Memory B cell (primary cell): Measurements from ENCODE around the gene CNRIP1.

Experiments used
- ATAC-seq: fragments of 150-1000 bp; cut with Tn5 transposase; 2 replicates; pipeline ENCODE4 v1.10.0; 2021; ENCODE audit warnings: low read depth, mild to moderate bottlenecking, moderate library complexity
- DNase-seq, 2 donors: peaks; one replicate each; pipeline ENCODE4 v3.0.0; 2022; ENCODE audit warnings: low spot score in 2 of 2
- H3K27ac Mint-ChIP-seq: one replicate; pipeline ENCODE4 v1.8.0; 2022; ENCODE audit warnings: mild to moderate bottlenecking, moderate library complexity, mixed read lengths
- H3K27me3 Mint-ChIP-seq: one replicate; pipeline ENCODE4 v1.8.0; 2022; ENCODE audit warnings: mixed read lengths
- H3K36me3 Mint-ChIP-seq: one replicate; pipeline ENCODE4 v1.8.0; 2022; ENCODE audit warnings: mild to moderate bottlenecking, mixed read lengths
- H3K4me1 Mint-ChIP-seq: one replicate; pipeline ENCODE4 v1.8.0; 2022; ENCODE audit warnings: mixed read lengths
- H3K4me3 Mint-ChIP-seq: one replicate; pipeline ENCODE4 v1.8.0; 2022; ENCODE audit warnings: mild to moderate bottlenecking, moderate library complexity, mixed read lengths
- H3K9me3 Mint-ChIP-seq: one replicate; pipeline ENCODE4 v1.8.0; 2022; ENCODE audit warnings: mixed read lengths

Gene CNRIP1

DNA sequence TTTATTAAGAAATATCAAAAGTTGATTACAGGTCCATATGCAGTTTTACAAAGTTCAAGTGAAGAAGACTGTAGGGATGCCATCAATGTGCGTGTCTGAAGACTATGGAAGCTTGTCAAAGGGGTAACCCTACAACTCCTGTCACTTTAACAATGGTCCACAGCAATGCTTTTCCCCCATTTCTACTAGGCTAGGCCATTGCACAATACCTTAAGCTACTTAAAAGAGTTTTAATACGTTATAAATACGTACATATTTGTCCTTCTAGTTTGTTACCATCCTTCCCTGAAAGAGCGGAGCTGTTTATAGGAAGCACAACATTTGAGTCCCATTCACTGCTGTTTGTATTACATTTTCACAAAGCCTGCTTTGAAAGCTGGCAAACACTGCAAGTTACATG, 26.7 kb downstream of the CNRIP1 start:
- ATAC-seq (no peak), DNase-seq (no peak)
- H3K4me3 Mint-ChIP-seq = no peak overlapping the region
- no peaks in the 10 kb centered on the region for H3K36me3 Mint-ChIP-seq
- H3K4me1 Mint-ChIP-seq = peaks cover 15% of the 10 kb centered on the region
- no peak overlapping the region for H3K27ac Mint-ChIP-seq
- H3K27me3 Mint-ChIP-seq = no peaks in the 10 kb centered on the region
- no peaks in the 10 kb centered on the region for H3K9me3 Mint-ChIP-seq

DNA sequence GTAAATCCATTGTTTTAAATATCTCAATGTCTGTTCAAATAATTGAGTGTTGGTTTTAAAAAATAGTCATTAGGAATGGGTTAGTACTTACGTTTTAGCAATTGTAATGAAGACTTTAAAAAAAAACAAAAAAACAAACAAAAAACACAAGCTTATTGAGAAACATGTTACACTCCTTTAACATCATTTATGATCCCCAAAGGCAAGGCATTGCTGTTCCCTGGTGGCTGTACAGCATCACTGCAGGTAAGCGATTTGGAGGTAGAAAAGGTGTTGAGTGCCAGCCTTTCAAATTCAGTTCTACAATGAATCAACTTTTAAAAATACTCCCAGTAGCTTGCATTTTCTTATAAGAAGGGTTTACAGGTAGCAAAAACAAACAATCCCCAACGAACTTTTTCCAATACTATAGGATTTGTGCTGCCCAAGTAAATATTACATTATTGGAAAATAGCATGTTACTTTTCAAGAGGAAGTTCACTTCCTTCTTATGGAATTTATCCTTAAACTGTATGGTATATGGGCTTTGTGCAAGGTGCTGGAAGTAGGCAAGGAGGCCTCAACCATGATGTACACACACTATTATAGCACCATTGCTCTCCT, 27.5 kb downstream of the CNRIP1 start:
- ATAC-seq (peak; percentile 60), DNase-seq (peak in 1 of 2 donors; percentile 24)
- no peaks in the 10 kb centered on the region for H3K9me3 Mint-ChIP-seq
- no peak overlapping the region for H3K27ac Mint-ChIP-seq
- H3K36me3 Mint-ChIP-seq = no peaks in the 10 kb centered on the region
- H3K4me1 Mint-ChIP-seq = peaks cover 16% of the 10 kb centered on the region
- no peak overlapping the region for H3K4me3 Mint-ChIP-seq
- no peaks in the 10 kb centered on the region for H3K27me3 Mint-ChIP-seq

DNA sequence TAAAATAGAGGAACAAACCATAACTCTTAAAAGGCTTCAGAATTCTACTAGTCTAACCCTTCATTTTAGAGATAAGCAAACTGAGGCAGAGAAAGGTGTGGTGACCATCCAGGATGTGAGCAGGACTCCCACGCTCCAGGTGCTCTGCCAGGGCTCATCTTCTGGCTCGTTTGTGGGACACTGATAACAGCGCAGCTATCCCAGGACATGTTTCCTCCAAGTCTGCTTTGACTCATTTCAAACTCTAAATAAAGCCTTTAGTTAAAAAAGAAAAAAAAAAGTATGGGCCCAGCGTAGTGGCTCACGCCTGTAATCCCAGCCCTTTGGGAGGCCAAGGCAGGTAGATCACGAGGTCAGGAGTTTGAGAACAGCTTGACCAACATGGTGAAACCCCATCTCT, 28.4 kb downstream of the CNRIP1 start:
- H3K4me1 Mint-ChIP-seq = peaks cover 16% of the 10 kb centered on the region
- ATAC-seq (no peak), DNase-seq (no peak)
- H3K36me3 Mint-ChIP-seq = no peaks in the 10 kb centered on the region
- H3K9me3 Mint-ChIP-seq = no peaks in the 10 kb centered on the region
- H3K27ac Mint-ChIP-seq = no peak overlapping the region
- H3K4me3 Mint-ChIP-seq = no peak overlapping the region
- H3K27me3 Mint-ChIP-seq = no peaks in the 10 kb centered on the region

DNA sequence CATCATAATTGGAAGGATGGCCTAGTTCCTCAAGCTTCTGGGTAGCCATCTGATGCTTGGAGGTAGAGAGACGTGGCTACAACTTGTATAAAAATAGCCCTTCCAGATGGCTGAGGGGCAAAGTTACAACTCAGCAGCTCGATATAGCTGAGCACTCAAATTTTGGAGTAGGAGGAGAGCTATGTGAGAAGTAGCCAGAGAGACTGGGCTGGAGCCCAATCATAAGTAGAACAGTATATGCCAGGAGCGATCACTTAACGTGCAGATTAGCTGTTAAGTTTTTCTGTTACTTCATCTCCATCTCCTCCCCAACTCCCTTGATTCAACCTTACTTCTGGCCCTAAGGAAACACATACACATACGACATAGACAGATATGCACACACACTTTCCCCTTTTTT, 28.8 kb downstream of the CNRIP1 start:
- Mint-ChIP-seq H3K27me3 (no peaks in the 10 kb centered on the region), H3K4me1 (peaks cover 14% of the 10 kb centered on the region), H3K9me3 (no peaks in the 10 kb centered on the region), H3K27ac (no peak overlapping the region), H3K36me3 (no peaks in the 10 kb centered on the region), H3K4me3 (no peak overlapping the region)
- DNase-seq (no peak), ATAC-seq (no peak)

DNA sequence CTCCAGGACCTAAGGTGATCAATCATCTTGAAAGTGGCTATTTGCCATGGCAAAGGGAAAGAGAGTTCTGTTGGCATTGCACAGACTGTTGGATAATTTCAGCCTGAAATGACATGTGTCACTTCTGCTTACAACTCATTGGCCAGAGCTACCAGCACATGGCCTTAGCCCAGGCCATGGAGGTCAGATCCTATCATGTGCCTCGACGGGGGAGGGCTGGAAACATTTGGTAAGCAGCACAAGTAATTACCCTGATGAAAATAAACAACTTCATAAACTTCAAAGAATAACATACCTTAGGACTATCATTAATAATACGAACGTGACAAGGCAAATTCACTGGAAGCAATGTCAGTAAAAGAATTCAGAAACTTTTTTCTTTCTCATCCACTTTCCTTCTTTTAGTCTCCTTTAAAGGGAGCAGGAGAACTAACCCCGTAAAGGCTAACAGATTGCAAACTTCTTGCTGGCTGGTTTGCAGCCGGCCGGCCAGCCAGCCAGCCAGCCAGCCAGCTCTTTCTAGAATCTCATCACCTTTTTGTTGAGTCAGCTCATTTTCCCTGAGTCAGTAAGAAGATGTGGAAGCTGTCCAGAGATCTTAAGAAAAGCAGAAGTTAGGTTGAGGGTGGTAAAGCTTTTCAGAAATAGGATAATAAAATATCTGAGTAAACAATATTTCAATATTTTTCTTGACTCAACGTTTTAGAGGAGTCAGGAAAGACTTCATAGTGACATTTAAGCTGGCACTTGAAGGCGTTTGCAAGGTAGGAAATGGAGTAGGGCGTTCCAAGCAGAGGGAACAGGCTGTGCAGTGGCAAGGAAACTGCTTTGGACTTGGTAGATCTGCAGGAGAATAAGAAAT, 31.9 kb downstream of the CNRIP1 start:
- H3K27ac Mint-ChIP-seq = no peak overlapping the region
- DNase-seq = no peak
- H3K9me3 Mint-ChIP-seq = no peaks in the 10 kb centered on the region
- peaks cover 2% of the 10 kb centered on the region for H3K27me3 Mint-ChIP-seq
- H3K4me3 Mint-ChIP-seq = no peak overlapping the region
- H3K36me3 Mint-ChIP-seq = no peaks in the 10 kb centered on the region
- peak; percentile 43 for ATAC-seq
- H3K4me1 Mint-ChIP-seq = peaks cover 6% of the 10 kb centered on the region

DNA sequence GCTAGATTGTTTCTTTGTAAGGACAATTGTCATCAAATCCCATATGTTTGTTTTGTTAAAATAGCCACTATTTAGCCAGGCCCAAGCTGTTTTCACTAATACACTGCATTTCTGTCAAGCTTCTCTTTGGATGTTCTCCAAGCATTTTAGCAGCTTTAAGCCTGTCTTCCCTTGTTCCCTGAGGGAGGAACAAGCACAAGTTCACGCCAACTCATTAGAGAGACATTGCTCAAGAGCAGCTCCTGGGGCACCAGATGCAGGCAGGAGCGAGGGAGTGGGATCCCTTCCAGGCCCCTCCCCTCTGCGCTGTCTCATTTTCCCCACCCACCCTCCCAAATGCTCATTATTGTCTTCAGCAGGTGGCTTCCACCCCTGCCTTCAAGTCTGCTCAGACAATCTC, 34.9 kb downstream of the CNRIP1 start:
- H3K4me3 Mint-ChIP-seq = no peak overlapping the region
- H3K9me3 Mint-ChIP-seq = no peaks in the 10 kb centered on the region
- DNase-seq = no peak
- H3K27me3 Mint-ChIP-seq = peaks cover 2% of the 10 kb centered on the region
- no peak overlapping the region for H3K27ac Mint-ChIP-seq
- H3K36me3 Mint-ChIP-seq = no peaks in the 10 kb centered on the region
- no peak for ATAC-seq
- H3K4me1 Mint-ChIP-seq = peaks cover 6% of the 10 kb centered on the region

DNA sequence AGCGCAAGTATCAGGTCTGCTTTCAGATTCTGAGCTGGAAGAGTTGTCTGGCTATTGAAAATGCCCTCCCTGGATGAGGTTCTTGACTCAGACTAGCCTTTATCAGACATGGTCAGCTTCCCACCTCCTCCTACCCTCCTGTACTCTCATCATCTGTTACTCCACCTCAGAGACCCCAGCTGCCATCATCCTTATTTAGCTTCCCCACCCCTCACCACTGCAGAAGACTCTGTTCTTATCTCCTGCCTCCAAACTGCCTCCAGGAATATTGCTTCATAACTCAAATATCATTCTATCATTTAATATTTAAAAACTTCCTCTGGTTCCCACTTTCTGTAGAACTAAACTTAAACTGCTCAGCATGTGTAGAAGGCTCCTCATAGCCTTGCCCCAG, 36.3 kb downstream of the CNRIP1 start:
- Mint-ChIP-seq H3K4me3 (no peak overlapping the region), H3K36me3 (no peaks in the 10 kb centered on the region), H3K4me1 (peaks cover 6% of the 10 kb centered on the region), H3K9me3 (no peaks in the 10 kb centered on the region), H3K27ac (no peak overlapping the region), H3K27me3 (peaks cover 2% of the 10 kb centered on the region)
- DNase-seq (no peak), ATAC-seq (no peak)

DNA sequence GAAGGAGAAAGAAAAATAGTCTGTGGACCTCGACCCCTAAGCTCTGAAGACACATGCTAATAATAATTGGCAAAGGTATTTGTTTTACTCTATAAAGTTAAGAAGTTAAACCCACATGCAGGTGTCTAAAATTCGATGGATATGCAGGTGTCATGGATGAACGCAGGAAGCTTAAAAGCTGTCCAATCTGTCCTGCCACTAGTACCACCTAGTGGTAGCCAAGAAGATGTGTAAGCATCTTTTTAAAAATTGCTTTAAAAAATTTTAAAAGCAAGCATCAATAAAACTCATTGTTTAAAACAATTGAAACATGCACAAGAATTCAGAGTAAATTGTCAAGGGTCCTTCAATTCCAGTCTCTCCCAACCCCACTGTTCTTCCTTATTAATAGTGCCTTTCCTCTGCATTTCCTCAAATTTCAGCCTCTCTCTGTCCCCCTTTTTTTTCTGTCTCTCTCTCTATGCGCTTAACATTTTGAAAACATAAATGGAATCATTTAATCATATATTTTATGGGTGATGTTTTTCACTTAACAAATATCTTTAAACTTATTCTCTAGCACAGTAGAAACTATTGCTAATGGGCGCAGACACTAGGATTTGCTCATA, 36.8 kb downstream of the CNRIP1 start:
- Mint-ChIP-seq H3K27me3 (peaks cover 3% of the 10 kb centered on the region), H3K36me3 (no peaks in the 10 kb centered on the region), H3K9me3 (no peaks in the 10 kb centered on the region), H3K4me3 (no peak overlapping the region), H3K27ac (no peak overlapping the region), H3K4me1 (peaks cover 3% of the 10 kb centered on the region)
- peak; percentile 69 for ATAC-seq
- DNase-seq = peak in 1 of 2 donors; percentile 26

DNA sequence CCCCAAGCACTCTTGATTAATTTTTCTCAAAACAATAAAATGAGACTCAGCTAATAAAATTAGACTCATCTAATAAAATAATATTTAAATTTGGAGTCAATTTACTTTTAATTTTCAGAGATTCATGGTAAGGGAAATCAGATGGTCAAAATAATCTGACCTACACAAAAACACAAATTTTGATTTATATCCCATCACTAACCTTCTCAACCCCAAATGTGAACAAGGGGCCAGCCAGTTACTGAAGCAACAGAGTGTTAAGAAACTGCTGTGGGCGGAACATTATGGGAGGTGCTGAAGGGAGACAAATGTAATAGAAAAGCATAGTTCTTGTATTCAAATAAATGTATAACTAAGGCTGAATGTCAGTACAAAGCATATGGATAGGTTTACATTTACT, 39.0 kb downstream of the CNRIP1 start:
- H3K36me3 Mint-ChIP-seq = no peaks in the 10 kb centered on the region
- DNase-seq (no peak), ATAC-seq (no peak)
- H3K9me3 Mint-ChIP-seq = no peaks in the 10 kb centered on the region
- peaks cover 3% of the 10 kb centered on the region for H3K27me3 Mint-ChIP-seq
- H3K4me3 Mint-ChIP-seq = no peak overlapping the region
- no peak overlapping the region for H3K27ac Mint-ChIP-seq
- H3K4me1 Mint-ChIP-seq = peaks cover 3% of the 10 kb centered on the region

DNA sequence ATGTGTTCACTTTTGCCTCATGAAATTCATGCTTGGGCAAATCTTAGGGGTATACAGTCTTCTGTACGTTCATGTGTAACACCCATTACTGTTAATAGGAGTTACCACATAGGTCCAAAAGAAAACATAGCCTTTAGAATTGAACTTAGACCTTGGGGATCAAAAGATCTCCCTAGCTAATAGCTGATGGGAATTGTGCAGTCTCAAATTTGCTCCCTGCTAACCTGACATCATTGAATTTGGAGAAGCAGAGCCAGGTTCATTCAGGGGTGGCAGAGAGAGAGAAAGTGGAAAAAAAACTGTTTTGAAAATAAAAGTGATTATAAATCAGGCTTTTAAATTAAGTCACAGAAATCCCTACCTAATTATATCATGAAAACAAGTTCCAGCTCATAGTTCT, 39.4 kb downstream of the CNRIP1 start:
- ATAC-seq (no peak), DNase-seq (no peak)
- Mint-ChIP-seq H3K9me3 (no peaks in the 10 kb centered on the region), H3K27me3 (peaks cover 3% of the 10 kb centered on the region), H3K4me3 (no peak overlapping the region), H3K4me1 (peaks cover 3% of the 10 kb centered on the region), H3K36me3 (no peaks in the 10 kb centered on the region), H3K27ac (no peak overlapping the region)

DNA sequence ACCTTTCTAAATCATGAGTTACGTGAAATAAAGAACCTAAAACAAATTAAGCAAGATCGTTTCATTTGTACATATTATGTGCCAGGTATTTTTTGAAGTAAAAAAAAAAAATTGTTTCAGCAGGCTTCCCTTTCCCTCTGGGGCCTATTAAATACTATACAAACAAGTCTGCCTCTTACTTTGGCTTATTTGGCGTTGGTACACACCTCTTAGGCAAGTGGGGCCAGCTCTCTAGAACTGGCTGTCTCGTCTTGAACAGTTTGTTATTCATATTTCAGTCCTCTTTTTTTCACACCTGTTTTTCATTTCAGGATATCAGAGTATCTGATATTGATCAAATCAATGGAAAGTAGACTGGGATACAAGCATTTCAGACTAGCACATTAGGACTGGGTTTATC, 40.1 kb downstream of the CNRIP1 start:
- H3K27me3 Mint-ChIP-seq = peaks cover 3% of the 10 kb centered on the region
- DNase-seq = no peak
- no peak for ATAC-seq
- H3K4me1 Mint-ChIP-seq = peaks cover 3% of the 10 kb centered on the region
- H3K4me3 Mint-ChIP-seq = no peak overlapping the region
- no peak overlapping the region for H3K27ac Mint-ChIP-seq
- H3K36me3 Mint-ChIP-seq = no peaks in the 10 kb centered on the region
- no peaks in the 10 kb centered on the region for H3K9me3 Mint-ChIP-seq

DNA sequence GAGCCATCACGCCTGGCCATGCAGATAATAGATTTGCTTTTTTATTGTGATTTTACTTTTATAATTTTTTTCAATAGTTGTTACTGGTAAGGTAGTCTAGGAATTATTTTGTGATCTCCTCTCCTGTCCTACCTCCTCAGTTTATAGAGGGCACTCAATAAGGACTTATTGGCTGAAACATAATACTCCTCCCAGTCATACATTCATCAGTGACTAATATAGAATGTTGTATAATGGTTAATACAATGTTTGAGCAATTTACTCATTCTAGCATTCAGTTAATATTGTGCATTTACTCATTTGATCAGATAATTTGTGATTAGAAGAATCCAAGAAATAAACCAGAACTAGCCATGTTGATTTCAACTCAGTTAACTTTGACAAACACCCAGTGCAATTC, 41.6 kb downstream of the CNRIP1 start:
- no peaks in the 10 kb centered on the region for H3K36me3 Mint-ChIP-seq
- H3K4me1 Mint-ChIP-seq = peaks cover 3% of the 10 kb centered on the region
- H3K9me3 Mint-ChIP-seq = no peaks in the 10 kb centered on the region
- peaks cover 1% of the 10 kb centered on the region for H3K27me3 Mint-ChIP-seq
- DNase-seq (no peak), ATAC-seq (no peak)
- H3K4me3 Mint-ChIP-seq = no peak overlapping the region
- H3K27ac Mint-ChIP-seq = no peak overlapping the region

DNA sequence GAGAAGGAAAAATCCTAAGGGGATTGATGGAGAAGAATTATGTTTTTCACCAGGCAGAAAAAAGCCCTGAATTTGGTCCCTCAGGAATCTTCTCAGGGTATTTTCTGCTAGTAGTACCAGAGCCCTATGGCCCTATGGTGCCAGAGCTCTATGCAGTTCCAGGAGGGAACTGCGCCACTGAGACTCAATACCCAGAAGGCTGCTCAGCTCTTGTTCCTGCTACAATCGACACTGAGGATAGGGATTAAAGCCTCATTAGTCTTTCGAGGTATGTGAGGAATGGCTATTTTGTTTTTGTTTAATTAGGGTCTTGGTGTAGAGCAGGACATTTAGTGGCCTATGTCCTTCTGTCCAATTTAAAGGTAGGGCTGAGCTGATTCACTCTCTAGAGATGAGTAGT, 45.7 kb downstream of the CNRIP1 start:
- ATAC-seq (no peak), DNase-seq (no peak)
- Mint-ChIP-seq H3K4me1 (no peaks in the 10 kb centered on the region), H3K4me3 (no peak overlapping the region), H3K9me3 (no peaks in the 10 kb centered on the region), H3K36me3 (no peaks in the 10 kb centered on the region), H3K27ac (no peak overlapping the region), H3K27me3 (peaks cover 1% of the 10 kb centered on the region)

DNA sequence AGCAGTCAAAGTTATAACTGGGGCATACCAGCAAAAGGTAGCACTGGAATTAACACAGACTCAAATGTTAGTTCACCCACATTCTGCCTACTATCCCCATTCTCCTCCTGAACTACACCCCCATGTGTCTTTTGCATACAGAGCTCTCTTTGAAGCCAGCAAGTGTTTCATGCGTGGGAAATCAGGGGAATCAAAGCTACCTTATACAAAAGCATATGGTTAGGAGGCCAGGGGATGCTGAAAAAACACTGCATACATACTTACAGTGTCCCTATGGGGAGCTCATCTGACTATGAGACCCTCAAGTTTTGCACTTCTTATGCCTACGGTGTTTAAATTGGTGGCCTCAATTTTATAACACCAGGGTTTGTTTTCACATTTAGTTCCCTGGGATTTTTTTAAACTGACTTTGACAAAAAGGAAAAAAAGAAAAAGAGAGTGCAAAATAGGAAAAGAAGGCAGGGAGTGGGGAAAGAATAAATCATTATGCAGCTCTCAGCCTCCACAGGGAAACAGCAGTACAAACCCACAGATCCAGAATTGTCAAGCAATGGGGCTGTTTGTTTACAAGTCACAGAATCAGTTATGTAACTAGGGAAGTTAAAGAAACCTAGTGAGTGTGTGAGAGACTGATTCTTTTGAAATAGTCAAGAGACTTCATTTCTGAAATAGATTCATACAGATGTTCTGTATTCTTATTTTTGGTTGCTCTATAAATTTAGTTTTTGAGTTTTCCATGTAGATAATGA, 47.3 kb downstream of the CNRIP1 start:
- H3K4me1 Mint-ChIP-seq = peaks cover 3% of the 10 kb centered on the region
- no peak for DNase-seq
- H3K4me3 Mint-ChIP-seq = no peak overlapping the region
- peak; percentile 31 for ATAC-seq
- H3K9me3 Mint-ChIP-seq = no peaks in the 10 kb centered on the region
- H3K36me3 Mint-ChIP-seq = no peaks in the 10 kb centered on the region
- H3K27ac Mint-ChIP-seq = no peak overlapping the region
- H3K27me3 Mint-ChIP-seq = no peaks in the 10 kb centered on the region
